OCI-LY7 (cell line): Measurements from ENCODE around the gene RPUSD3.

Experiments used
- EZH2phosphoT487 ChIP-seq: fragments of 200-600 bp; sonication (generic); IDR thresholded peaks from 2 replicates; pipeline ENCODE4 v1.6.1; 2018; ENCODE audit warnings: low read depth, borderline replicate concordance, mild to moderate bottlenecking, mixed run types, antibody characterized with exemption, low read length, moderate library complexity, mixed read lengths
- TF ChIP-seq, protein P1 (sequence below): fragments of 200-600 bp; sonication (generic); conservative IDR thresholded peaks from 2 replicates; pipeline ENCODE4 v1.5.1; 2014; ENCODE audit warnings: mild to moderate bottlenecking, antibody characterized with exemption, low read length, moderate library complexity, mixed read lengths

DNA sequence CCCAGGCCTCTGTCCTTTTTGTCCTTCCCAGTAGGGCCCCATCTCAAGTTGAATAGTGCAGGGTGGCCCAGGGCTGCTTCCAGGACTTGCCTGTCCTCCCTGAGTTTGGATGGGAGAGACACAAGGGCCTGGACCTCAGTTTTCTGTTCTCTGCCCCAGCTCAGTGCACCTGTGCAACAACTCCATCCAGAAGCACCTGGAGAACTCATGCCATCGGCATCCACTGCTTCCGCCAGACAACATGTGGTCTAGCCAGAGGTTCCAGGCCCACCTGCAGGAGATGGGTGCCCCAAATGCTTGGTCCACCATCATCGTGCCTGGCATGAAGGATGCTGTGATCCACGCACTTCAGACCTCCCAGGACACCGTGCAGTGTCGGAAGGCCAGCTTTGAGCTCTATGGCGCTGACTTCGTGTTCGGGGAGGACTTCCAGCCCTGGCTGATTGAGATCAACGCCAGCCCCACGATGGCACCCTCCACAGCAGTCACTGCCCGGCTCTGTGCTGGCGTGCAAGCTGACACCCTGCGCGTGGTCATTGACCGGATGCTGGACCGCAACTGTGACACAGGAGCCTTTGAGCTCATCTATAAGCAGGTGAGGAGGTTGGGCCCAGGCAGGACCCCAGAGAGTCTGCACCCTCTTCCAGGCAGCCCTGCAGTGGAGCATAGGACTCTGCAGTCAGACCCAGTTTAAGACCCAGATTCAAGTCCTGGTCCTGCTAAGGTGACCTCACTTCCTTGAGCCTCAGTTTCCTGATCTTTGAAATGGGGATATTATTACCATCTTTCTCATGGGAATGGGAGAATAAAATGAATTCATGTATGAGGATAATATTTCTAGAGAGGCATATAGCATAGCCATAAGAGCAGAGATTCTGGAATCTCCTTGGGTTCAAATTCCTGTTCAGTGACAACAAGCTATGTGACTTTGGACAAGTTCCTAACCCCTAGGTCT lies 14.7 kb downstream of the RPUSD3 start:
- TF ChIP-seq, protein P1, sequence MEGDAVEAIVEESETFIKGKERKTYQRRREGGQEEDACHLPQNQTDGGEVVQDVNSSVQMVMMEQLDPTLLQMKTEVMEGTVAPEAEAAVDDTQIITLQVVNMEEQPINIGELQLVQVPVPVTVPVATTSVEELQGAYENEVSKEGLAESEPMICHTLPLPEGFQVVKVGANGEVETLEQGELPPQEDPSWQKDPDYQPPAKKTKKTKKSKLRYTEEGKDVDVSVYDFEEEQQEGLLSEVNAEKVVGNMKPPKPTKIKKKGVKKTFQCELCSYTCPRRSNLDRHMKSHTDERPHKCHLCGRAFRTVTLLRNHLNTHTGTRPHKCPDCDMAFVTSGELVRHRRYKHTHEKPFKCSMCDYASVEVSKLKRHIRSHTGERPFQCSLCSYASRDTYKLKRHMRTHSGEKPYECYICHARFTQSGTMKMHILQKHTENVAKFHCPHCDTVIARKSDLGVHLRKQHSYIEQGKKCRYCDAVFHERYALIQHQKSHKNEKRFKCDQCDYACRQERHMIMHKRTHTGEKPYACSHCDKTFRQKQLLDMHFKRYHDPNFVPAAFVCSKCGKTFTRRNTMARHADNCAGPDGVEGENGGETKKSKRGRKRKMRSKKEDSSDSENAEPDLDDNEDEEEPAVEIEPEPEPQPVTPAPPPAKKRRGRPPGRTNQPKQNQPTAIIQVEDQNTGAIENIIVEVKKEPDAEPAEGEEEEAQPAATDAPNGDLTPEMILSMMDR: no peak
- no peak for TF ChIP-seq EZH2phosphoT487
